ENCODE results near the gene ITGBL1. TPM values are rescaled to one million over a fixed set of nuclear protein-coding genes. Genes with fewer than 3 reads are reported as not detected.

The ITGBL1 gene
- total and polyA plus RNA-seq, 2 experiments from 2014 or later = 0.29 TPM; not detected in 1

DNA sequence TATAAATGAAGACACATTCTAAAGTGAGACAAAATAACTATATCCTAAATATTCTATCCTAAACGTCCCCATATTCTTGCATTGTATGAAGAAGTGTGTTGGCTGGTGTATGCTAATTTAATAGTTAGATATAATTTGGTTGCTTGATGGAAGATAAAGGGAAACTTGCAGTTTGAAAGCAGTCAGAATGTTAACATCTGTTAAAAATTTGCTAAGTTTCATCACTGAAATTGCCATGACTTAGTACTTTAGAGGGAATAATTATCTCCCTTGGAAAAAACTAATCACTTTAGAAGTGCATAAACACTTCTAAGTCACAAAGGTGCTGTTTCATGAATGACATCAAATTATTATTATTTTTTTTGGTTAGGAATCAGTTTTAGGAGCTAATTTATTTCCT is 61.6 kb downstream of the ITGBL1 start:
- H3K27me3 ChIP-seq (ENCODE audit: insufficient read depth) = no peaks in the 10 kb centered on the region
- no peaks in the 10 kb centered on the region for H3K9me2 ChIP-seq (ENCODE audit: insufficient read depth)
- no peak overlapping the region for H3K4me2 ChIP-seq
- H4K20me1 ChIP-seq (replicated peaks; ENCODE audit: insufficient read depth) = no peaks in the 10 kb centered on the region
- H3K79me2 ChIP-seq (replicated peaks; ENCODE audit: insufficient read depth) = no peaks in the 10 kb centered on the region
- no peak overlapping the region for H3K27ac Mint-ChIP-seq
- H3K9me3 Mint-ChIP-seq = no peaks in the 10 kb centered on the region
- H3K4me3 Mint-ChIP-seq = no peak overlapping the region
- no peak for TF ChIP-seq NANOG (IDR thresholded peaks at IDR 0.05; ENCODE audit: borderline replicate concordance)
- no peak for TF ChIP-seq ZNF114 (CRISPR knock-in tag; IDR thresholded peaks at IDR 0.05)
- TF ChIP-seq REST (IDR thresholded peaks at IDR 0.05; ENCODE audit: unreplicated experiment) = no peak
- no peak for TF ChIP-seq JUNB (IDR thresholded peaks at IDR 0.05; ENCODE audit: unreplicated experiment)
- no peak for TF ChIP-seq POLR2AphosphoS5 (IDR thresholded peaks at IDR 0.05; ENCODE audit: low read depth)
- no peak for TF ChIP-seq ETS1 (IDR thresholded peaks at IDR 0.05)
- TF ChIP-seq ZNF462 (CRISPR knock-in tag; IDR thresholded peaks at IDR 0.05) = no peak
- no peak for TF ChIP-seq CREB1 (CRISPR knock-in tag; IDR thresholded peaks at IDR 0.05; ENCODE audit: low read depth)
- no peak for TF ChIP-seq EZH2phosphoT487 (IDR thresholded peaks at IDR 0.05; ENCODE audit: unreplicated experiment)
- no peak for TF ChIP-seq STAT1 (IDR thresholded peaks at IDR 0.05; ENCODE audit: unreplicated experiment)
- no peak for TF ChIP-seq ZNF331 (CRISPR knock-in tag; IDR thresholded peaks at IDR 0.05; ENCODE audit: low read depth)
- TF ChIP-seq CTCF (conservative IDR thresholded peaks at IDR 0.05; ENCODE audit: low read depth in 2 of 2) = no peak
- no peak for TF ChIP-seq EZH2 (IDR thresholded peaks at IDR 0.05; ENCODE audit: low read depth, unreplicated experiment)
- peaks cover 20% of the 10 kb centered on the region for H3K4me1 Mint-ChIP-seq
- no peaks in the 10 kb centered on the region for H3F3A ChIP-seq (replicated peaks; ENCODE audit: low read depth)
- no peak overlapping the region for H2AFZ ChIP-seq
- no peaks in the 10 kb centered on the region for H3K27me3 Mint-ChIP-seq (ENCODE audit: insufficient read depth, low read depth, poor library complexity)
- no peaks in the 10 kb centered on the region for H3K36me3 Mint-ChIP-seq (ENCODE audit: low read depth)
- H3K4me3 ChIP-seq = no peak overlapping the region
- no peak for DNase-seq (ENCODE audit: low spot score)
- ATAC-seq = no peak
- peaks cover 18% of the 10 kb centered on the region for H3K4me1 ChIP-seq (ENCODE audit: insufficient read depth)
- no peak overlapping the region for H3K27ac ChIP-seq (ENCODE audit: low read depth)
- no peaks in the 10 kb centered on the region for H3K36me3 ChIP-seq (ENCODE audit: insufficient read depth)

Data from GM23338 (cell line).